SK-N-SH treated with all-trans-retinoic acid at 6 μM for 48 hours (cell line): Measurements from ENCODE around the gene BCR.
"Not testable (repeated sequence)": the region's sequence is repeated elsewhere in the genome, so short reads cannot be mapped to it uniquely, and the experiment has no call there.

Experiments used
- ATAC-seq: fragments of 200-7000 bp; cut with Tn5 transposase; 3 replicates; pipeline ENCODE4 v1.9.1; 2020; ENCODE audit warnings: mild to moderate bottlenecking, moderate library complexity
- ARNTL ChIP-seq: fragments of 450-650 bp; formaldehyde crosslinking; IDR thresholded peaks from 2 replicates; pipeline ENCODE4 v1.5.0; 2020; ENCODE audit warnings: low read depth, mild to moderate bottlenecking, moderate library complexity, borderline replicate concordance
- BACH2 ChIP-seq: fragments of 250-450 bp; sonication (Bioruptor Pico); IDR thresholded peaks from 2 replicates; pipeline ENCODE4 v1.9.0; 2021; ENCODE audit warnings: mild to moderate bottlenecking, borderline replicate concordance
- CREB5 ChIP-seq: fragments of 250-450 bp; sonication (Bioruptor Pico); IDR thresholded peaks from 2 replicates; pipeline ENCODE4 v1.5.1; 2020; ENCODE audit warnings: low read depth, mild to moderate bottlenecking, moderate library complexity
- CSRNP3 ChIP-seq: fragments of 250-450 bp; sonication (Bioruptor Pico); IDR thresholded peaks from 2 replicates; pipeline ENCODE4 v1.5.1; 2021; ENCODE audit warnings: mild to moderate bottlenecking, moderate library complexity
- OSR1 ChIP-seq: fragments of 250-450 bp; sonication (Bioruptor Pico); IDR thresholded peaks from 2 replicates; pipeline ENCODE4 v1.8.0; 2022; ENCODE audit warnings: moderate library complexity, mild to moderate bottlenecking, inconsistent platforms
- PATZ1 ChIP-seq: fragments of 250-450 bp; sonication (Bioruptor Pico); IDR thresholded peaks from 2 replicates; pipeline ENCODE4 v1.8.0; 2020; ENCODE audit warnings: mild to moderate bottlenecking, moderate library complexity, borderline replicate concordance
- POU6F1 ChIP-seq: fragments of 250-450 bp; sonication (Bioruptor Pico); IDR thresholded peaks from 2 replicates; pipeline ENCODE4 v1.8.0; 2021; ENCODE audit warnings: low read depth, mild to moderate bottlenecking, moderate library complexity, borderline replicate concordance
- RARB ChIP-seq: fragments of 250-450 bp; sonication (Bioruptor Pico); IDR thresholded peaks from 2 replicates; pipeline ENCODE4 v1.8.0; 2021; ENCODE audit warnings: mild to moderate bottlenecking, moderate library complexity
- SNAI2 ChIP-seq: fragments of 250-450 bp; sonication (Bioruptor Pico); IDR thresholded peaks from 2 replicates; pipeline ENCODE4 v1.5.0; 2020; ENCODE audit warnings: mild to moderate bottlenecking, moderate library complexity
- TCF4 ChIP-seq: fragments of 250-450 bp; sonication (Bioruptor Pico); IDR thresholded peaks from 2 replicates; pipeline ENCODE4 v1.8.0; 2021; ENCODE audit warnings: mild to moderate bottlenecking, moderate library complexity, borderline replicate concordance
- TOX ChIP-seq: fragments of 250-450 bp; sonication (Bioruptor Pico); IDR thresholded peaks from 2 replicates; pipeline ENCODE4 v1.8.0; 2021; ENCODE audit warnings: mild to moderate bottlenecking, moderate library complexity, borderline replicate concordance
- TSHZ2 ChIP-seq: fragments of 250-450 bp; sonication (Bioruptor Pico); IDR thresholded peaks from 2 replicates; pipeline ENCODE4 v1.5.0; 2020; ENCODE audit warnings: mild to moderate bottlenecking, moderate library complexity
- ZFP3 ChIP-seq: fragments of 250-450 bp; sonication (Bioruptor Pico); IDR thresholded peaks from 2 replicates; pipeline ENCODE4 v1.5.0; 2020; ENCODE audit warnings: mild to moderate bottlenecking, moderate library complexity
- ZFP30 ChIP-seq: fragments of 450-650 bp; formaldehyde crosslinking; IDR thresholded peaks from 2 replicates; pipeline ENCODE4 v1.5.0; 2022; ENCODE audit warnings: mild to moderate bottlenecking, moderate library complexity
- ZNF565 ChIP-seq: fragments of 450-650 bp; formaldehyde crosslinking; conservative IDR thresholded peaks from 2 replicates; pipeline ENCODE4 v1.5.0; 2020; ENCODE audit warnings: low read depth, mild to moderate bottlenecking, moderate library complexity
- ZNF70 ChIP-seq: fragments of 450-650 bp; formaldehyde crosslinking; IDR thresholded peaks from 2 replicates; pipeline ENCODE4 v1.5.0; 2020; ENCODE audit warnings: mild to moderate bottlenecking, moderate library complexity

BCR gene

GRCh38 chr22:23313791-23314567, 133.7 kb downstream of the BCR start:
- ATAC-seq: no peak
- TF ChIP-seq CSRNP3 (CRISPR knock-in tag) (no peak), SNAI2 (CRISPR knock-in tag) (no peak), ARNTL (CRISPR knock-in tag) (no peak), TSHZ2 (no peak), PATZ1 (CRISPR knock-in tag) (no peak), BACH2 (CRISPR knock-in tag) (no peak), RARB (CRISPR knock-in tag) (no peak), ZNF565 (CRISPR knock-in tag) (no peak), ZFP30 (CRISPR knock-in tag) (no peak), OSR1 (CRISPR knock-in tag) (no peak), TOX (CRISPR knock-in tag) (no peak), POU6F1 (CRISPR knock-in tag) (no peak), TCF4 (CRISPR knock-in tag) (no peak), ZFP3 (CRISPR knock-in tag) (no peak), ZNF70 (CRISPR knock-in tag) (no peak)

- TF ChIP-seq CREB5 (CRISPR knock-in tag) (no peak), TOX (CRISPR knock-in tag) (no peak), BACH2 (CRISPR knock-in tag) (no peak)
- peak; percentile 54; the same call in 2 of the 3 replicates for ATAC-seq
These were observed 135.1 kb downstream of the BCR start for GRCh38 chr22:23315341-23315917.

GRCh38 chr22:23316596-23316995, 136.3 kb downstream of the BCR start:
- ATAC-seq: not testable (repeated sequence)

GRCh38 chr22:23318316-23318715, 138.0 kb downstream of the BCR start:
- not testable (repeated sequence) for ATAC-seq

- ATAC-seq: not testable (repeated sequence)
These were observed 142.3 kb downstream of the BCR start for GRCh38 chr22:23322497-23323080.

GRCh38 chr22:23323960-23324688, 143.8 kb downstream of the BCR start:
- ATAC-seq: not testable (repeated sequence)
